GM18951 (cell line): ENCODE results near the gene INHBC.

Experiments
- POLR2A ChIP-seq: IDR thresholded peaks from 4 replicates; pipeline ENCODE4 v1.6.1; 2011; ENCODE audit warnings: mild to moderate bottlenecking; ENCODE audit not compliant: insufficient read length, insufficient read depth; ENCODE audit errors: extremely low read depth
- in situ Hi-C: fragments of 300-500 bp; cut with MboI; formaldehyde crosslinking; loops from one replicate; pipeline ENCODE4 v1.12.0; 2022; ENCODE audit warnings: low sequenced_read_pairs, mixed read lengths, inconsistent platforms; ENCODE audit not compliant: unreplicated experiment

Gene INHBC

DNA sequence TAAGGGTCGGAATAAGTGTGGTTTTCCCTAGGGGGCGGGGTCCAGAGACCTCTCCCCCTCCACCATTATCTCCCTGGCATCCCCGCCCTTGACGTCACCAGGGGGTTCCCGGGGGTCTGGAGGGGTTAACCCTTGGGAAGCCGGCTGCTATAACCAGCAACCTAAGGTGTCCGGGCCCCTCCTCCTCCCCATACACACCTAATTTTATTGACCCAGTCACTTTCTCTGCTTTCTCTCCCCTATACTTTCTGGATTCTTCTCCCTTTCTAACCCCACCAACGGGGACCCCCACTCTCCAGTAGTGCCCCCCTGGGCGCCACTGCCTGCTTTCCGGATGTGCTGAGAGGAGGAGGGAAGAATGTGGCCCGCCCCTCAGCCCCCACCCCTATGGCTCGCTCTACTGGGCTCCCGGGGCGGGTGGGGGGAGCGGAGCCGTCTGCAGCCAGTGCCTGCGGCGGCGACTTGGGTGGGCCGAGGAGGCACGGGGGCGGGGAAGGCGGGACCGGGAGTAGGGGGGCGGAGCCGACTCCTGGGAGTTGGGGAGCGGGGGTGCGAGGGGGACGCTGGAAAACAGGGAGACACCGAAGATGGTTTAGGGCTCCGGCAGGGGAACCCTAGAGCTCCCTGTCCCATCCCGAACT, 26.8 kb downstream of the INHBC start:
- no peak for TF ChIP-seq POLR2A
- in situ Hi-C loops, result no loop called here

- in situ Hi-C loops, result no loop called here
- no peak for TF ChIP-seq POLR2A
Observed at GRCh38 chr12:57461917-57462250, 27.3 kb downstream of the INHBC start.

- peak; percentile 29 for TF ChIP-seq POLR2A
- in situ Hi-C loops, result no loop called here
Observed at GRCh38 chr12:57462251-57462911, 27.8 kb downstream of the INHBC start.

GRCh38 chr12:57462912-57463253, 28.3 kb downstream of the INHBC start:
- in situ Hi-C loops, result no loop called here
- no peak for TF ChIP-seq POLR2A

DNA sequence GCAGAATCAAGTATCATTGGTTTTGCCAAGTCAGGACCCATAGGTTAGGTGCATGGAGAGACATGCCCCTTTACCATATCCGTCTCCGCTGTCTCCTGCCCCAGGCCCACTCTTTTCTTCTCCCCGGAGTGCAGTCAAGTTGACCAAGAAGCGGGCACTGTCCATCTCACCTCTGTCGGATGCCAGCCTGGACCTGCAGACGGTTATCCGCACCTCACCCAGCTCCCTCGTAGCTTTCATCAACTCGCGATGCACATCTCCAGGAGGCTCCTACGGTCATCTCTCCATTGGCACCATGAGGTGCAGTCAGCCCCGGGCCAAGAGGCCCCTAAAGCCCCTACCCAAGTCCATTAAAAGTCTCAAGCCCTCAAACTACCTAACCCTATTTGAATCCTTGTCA, 30.0 kb downstream of the INHBC start:
- TF ChIP-seq POLR2A, result no peak
- in situ Hi-C loops, result no loop called here

GRCh38 chr12:57465030-57465746, 30.6 kb downstream of the INHBC start:
- in situ Hi-C loops, result no loop called here
- no peak for TF ChIP-seq POLR2A

DNA sequence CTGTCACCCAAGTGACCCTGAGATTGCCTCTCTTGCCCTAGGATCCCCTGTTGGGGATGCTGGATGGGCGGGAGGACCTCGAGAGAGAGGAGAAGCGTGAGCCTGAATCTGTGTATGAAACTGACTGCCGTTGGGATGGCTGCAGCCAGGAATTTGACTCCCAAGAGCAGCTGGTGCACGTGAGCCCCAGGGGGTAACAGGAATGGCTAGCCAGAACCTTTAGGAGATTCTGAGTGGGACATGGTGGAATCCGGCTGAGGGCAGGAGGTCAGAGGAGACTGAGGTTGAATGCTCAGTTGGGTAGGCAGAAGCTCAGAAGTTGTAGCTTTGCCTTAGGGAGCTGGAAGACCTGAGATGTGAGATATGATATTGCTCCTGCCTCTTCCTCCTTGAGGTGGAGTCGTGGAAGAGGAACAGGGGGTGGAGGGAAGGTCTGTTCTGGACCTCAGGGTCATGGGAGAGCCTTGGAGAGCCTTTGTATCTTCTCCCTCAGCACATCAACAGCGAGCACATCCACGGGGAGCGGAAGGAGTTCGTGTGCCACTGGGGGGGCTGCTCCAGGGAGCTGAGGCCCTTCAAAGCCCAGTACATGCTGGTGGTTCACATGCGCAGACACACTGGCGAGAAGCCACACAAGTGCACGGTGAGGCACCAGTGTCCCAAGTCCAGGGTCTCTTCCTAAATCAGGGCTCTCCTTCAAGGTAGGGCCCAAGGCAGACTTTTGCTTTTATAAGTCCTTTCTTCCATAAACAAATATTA, 31.3 kb downstream of the INHBC start:
- TF ChIP-seq POLR2A, result no peak
- in situ Hi-C loops, result no loop called here

- in situ Hi-C loops, result no loop called here
- TF ChIP-seq POLR2A, result no peak
Observed at GRCh38 chr12:57467212-57467874, 32.8 kb downstream of the INHBC start.

- in situ Hi-C loops, result no loop called here
- TF ChIP-seq POLR2A, result no peak
Observed at GRCh38 chr12:57467915-57468314, 33.3 kb downstream of the INHBC start.

DNA sequence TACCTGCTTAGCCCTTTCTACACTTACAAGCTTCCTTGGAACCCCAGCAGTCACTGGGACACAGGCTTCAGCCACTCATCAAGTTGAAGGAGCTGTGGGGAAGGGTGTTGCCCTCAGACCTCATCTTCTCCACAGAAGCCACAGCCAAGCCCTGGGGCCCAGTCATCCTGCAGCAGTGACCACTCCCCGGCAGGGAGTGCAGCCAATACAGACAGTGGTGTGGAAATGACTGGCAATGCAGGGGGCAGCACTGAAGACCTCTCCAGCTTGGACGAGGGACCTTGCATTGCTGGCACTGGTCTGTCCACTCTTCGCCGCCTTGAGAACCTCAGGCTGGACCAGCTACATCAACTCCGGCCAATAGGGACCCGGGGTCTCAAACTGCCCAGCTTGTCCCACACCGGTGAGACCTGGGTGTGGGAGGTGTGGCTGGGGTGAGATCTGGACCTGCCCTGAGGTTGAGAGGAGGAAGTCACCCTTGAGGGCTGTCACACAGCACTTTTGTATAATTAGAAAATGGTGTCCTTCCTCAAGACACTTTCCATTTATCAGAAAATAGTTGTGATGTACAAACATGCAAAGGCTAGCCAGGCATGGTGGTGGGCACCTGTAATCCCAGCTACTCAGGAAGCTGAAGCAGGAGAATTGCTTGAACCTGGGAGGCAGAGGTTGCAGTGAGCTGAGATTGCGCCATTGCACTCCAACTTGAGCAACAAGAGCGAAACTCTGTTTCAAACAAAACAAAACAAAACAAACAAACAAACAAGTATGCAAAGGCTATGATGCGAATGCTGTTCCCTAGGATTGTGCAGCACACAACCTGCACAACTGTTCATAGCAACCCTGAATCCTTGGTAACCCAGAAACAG, 34.9 kb downstream of the INHBC start:
- TF ChIP-seq POLR2A, result no peak
- in situ Hi-C loops, result no loop called here

DNA sequence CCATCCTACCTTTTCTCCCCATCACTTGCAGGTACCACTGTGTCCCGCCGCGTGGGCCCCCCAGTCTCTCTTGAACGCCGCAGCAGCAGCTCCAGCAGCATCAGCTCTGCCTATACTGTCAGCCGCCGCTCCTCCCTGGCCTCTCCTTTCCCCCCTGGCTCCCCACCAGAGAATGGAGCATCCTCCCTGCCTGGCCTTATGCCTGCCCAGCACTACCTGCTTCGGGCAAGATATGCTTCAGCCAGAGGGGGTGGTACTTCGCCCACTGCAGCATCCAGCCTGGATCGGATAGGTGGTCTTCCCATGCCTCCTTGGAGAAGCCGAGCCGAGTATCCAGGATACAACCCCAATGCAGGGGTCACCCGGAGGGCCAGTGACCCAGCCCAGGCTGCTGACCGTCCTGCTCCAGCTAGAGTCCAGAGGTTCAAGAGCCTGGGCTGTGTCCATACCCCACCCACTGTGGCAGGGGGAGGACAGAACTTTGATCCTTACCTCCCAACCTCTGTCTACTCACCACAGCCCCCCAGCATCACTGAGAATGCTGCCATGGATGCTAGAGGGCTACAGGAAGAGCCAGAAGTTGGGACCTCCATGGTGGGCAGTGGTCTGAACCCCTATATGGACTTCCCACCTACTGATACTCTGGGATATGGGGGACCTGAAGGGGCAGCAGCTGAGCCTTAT, 35.8 kb downstream of the INHBC start:
- TF ChIP-seq POLR2A, result no peak
- in situ Hi-C loops, result no loop called here
